Esophagus muscularis mucosa (tissue), 3 donors: ENCODE results near the gene SEPTIN2.

Experiments used
- POLR2A ChIP-seq: fragments of 450-650 bp; IDR thresholded peaks from one replicate; pipeline ENCODE4 v1.6.1; 2017; ENCODE audit warnings: antibody characterized with exemption, moderate library complexity, mild to moderate bottlenecking, low read depth
- TF ChIP-seq, protein P1 (sequence below), 3 experiments: fragments of 200-600 bp in 2 of 3; fragments of 450-650 bp in 1 of 3; sonication (generic) in 2 of 3; IDR thresholded peaks; one replicate each; pipeline ENCODE4 v1.5.1; 2017 to 2019; ENCODE audit warnings: antibody characterized with exemption in 3 of 3, mild to moderate bottlenecking in 2 of 3, moderate library complexity in 1 of 3

- TF ChIP-seq, protein P1, sequence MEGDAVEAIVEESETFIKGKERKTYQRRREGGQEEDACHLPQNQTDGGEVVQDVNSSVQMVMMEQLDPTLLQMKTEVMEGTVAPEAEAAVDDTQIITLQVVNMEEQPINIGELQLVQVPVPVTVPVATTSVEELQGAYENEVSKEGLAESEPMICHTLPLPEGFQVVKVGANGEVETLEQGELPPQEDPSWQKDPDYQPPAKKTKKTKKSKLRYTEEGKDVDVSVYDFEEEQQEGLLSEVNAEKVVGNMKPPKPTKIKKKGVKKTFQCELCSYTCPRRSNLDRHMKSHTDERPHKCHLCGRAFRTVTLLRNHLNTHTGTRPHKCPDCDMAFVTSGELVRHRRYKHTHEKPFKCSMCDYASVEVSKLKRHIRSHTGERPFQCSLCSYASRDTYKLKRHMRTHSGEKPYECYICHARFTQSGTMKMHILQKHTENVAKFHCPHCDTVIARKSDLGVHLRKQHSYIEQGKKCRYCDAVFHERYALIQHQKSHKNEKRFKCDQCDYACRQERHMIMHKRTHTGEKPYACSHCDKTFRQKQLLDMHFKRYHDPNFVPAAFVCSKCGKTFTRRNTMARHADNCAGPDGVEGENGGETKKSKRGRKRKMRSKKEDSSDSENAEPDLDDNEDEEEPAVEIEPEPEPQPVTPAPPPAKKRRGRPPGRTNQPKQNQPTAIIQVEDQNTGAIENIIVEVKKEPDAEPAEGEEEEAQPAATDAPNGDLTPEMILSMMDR (IDR thresholded peaks at IDR 0.05): no peak
- TF ChIP-seq POLR2A: no peak
Measured at GRCh38 chr2:241350878-241351639, 35.3 kb downstream of the SEPTIN2 start.
